ENCODE measurements around the gene NMS. TPM values are rescaled to one million over a fixed set of nuclear protein-coding genes. Genes with fewer than 3 reads are reported as not detected.

Gene NMS
- total and polyA plus RNA-seq, 2 of the 13 experiments (the other 11 are each of a cell fraction or from before 2014, with no cell fraction given) = not detected

DNA sequence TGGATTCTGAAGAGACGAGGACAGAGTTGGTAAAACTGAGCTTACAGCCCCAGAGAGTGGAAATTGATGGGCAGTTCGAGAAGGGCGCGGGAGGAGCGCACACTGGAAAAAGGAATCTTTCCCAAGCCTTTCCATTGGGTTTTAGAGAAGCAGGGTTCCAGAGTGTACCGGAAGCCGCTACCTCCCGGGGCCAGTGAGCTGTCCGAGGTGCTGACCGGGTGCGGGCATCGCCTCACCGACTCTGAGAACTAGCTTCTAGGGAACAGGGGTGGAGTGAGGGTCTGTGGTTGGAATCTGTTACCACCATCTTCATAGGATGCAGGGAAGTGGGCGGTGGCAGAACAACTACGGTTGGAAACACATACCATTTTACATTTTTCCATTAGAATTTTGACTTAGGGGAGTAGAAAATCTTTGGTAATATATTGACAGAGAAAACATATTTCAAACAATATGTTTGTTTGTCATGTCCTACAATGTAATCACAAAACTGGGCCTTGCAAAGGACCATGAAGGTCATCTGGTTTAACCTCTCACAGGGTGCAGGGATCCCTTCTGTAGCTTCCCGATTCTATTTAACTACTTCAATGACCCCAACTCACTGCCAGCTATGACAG, 724 bp downstream of the NMS start (continued):
- TF ChIP-seq ZNF230 (CRISPR knock-in tag; IDR thresholded peaks at IDR 0.05) = peak; percentile 66; the same call in 1 of the 2 replicates
- TF ChIP-seq EHMT2 (IDR thresholded peaks at IDR 0.05; ENCODE audit: borderline replicate concordance, low read depth, low read length) = peak; percentile 95
- TF ChIP-seq KLF9 (CRISPR knock-in tag; IDR thresholded peaks at IDR 0.05; ENCODE audit: low read depth) = no peak
- TF ChIP-seq YY1 (IDR thresholded peaks at IDR 0.05; ENCODE audit: insufficient read depth, insufficient replicate concordance, low read depth, low read length) = no peak
- 0 out of 2 replicates have a peak, but pooled peaks have one; percentile 46 for TF ChIP-seq KMT2B (CRISPR knock-in tag; IDR thresholded peaks at IDR 0.05)
- TF ChIP-seq, protein P1, sequence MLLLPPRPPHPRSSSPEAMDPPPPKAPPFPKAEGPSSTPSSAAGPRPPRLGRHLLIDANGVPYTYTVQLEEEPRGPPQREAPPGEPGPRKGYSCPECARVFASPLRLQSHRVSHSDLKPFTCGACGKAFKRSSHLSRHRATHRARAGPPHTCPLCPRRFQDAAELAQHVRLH (CRISPR knock-in tag; IDR thresholded peaks at IDR 0.05; ENCODE audit: borderline replicate concordance, low read depth) = peak; percentile 28; the same call in 1 of the 2 replicates
- no peak; the same call in 1 of the 2 replicates for TF ChIP-seq ZBTB20 (CRISPR knock-in tag; IDR thresholded peaks at IDR 0.05; ENCODE audit: borderline replicate concordance, low read depth)
- 0 out of 2 replicates have a peak, but pooled peaks have one; percentile 45 for TF ChIP-seq HOXD1 (CRISPR knock-in tag; IDR thresholded peaks at IDR 0.05)
- TF ChIP-seq, protein P2, sequence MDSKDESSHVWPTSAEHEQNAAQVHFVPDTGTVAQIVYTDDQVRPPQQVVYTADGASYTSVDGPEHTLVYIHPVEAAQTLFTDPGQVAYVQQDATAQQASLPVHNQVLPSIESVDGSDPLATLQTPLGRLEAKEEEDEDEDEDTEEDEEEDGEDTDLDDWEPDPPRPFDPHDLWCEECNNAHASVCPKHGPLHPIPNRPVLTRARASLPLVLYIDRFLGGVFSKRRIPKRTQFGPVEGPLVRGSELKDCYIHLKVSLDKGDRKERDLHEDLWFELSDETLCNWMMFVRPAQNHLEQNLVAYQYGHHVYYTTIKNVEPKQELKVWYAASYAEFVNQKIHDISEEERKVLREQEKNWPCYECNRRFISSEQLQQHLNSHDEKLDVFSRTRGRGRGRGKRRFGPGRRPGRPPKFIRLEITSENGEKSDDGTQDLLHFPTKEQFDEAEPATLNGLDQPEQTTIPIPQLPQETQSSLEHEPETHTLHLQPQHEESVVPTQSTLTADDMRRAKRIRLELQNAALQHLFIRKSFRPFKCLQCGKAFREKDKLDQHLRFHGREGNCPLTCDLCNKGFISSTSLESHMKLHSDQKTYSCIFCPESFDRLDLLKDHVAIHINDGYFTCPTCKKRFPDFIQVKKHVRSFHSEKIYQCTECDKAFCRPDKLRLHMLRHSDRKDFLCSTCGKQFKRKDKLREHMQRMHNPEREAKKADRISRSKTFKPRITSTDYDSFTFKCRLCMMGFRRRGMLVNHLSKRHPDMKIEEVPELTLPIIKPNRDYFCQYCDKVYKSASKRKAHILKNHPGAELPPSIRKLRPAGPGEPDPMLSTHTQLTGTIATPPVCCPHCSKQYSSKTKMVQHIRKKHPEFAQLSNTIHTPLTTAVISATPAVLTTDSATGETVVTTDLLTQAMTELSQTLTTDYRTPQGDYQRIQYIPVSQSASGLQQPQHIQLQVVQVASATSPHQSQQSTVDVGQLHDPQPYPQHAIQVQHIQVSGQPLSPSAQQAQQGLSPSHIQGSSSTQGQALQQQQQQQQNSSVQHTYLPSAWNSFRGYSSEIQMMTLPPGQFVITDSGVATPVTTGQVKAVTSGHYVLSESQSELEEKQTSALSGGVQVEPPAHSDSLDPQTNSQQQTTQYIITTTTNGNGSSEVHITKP (CRISPR knock-in tag; IDR thresholded peaks at IDR 0.05; ENCODE audit: low read depth) = no peak
- peak; percentile 56; the same call in 1 of the 2 replicates for TF ChIP-seq KDM5B (CRISPR knock-in tag; IDR thresholded peaks at IDR 0.05; ENCODE audit: borderline replicate concordance)
- TF ChIP-seq GTF3A (CRISPR knock-in tag; conservative IDR thresholded peaks at IDR 0.05) = no peak
- no peak for TF ChIP-seq FLYWCH1 (CRISPR knock-in tag; IDR thresholded peaks at IDR 0.05)
- TF ChIP-seq NFIB (CRISPR knock-in tag; IDR thresholded peaks at IDR 0.05; ENCODE audit: borderline replicate concordance) = no peak
- TF ChIP-seq, protein P3, sequence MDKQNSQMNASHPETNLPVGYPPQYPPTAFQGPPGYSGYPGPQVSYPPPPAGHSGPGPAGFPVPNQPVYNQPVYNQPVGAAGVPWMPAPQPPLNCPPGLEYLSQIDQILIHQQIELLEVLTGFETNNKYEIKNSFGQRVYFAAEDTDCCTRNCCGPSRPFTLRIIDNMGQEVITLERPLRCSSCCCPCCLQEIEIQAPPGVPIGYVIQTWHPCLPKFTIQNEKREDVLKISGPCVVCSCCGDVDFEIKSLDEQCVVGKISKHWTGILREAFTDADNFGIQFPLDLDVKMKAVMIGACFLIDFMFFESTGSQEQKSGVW (CRISPR knock-in tag; IDR thresholded peaks at IDR 0.05; ENCODE audit: borderline replicate concordance) = no peak
- no peak for TF ChIP-seq SMAD9 (CRISPR knock-in tag; IDR thresholded peaks at IDR 0.05)
- TF ChIP-seq ARNT2 (CRISPR knock-in tag; IDR thresholded peaks at IDR 0.05; ENCODE audit: low read depth) = 0 out of 2 replicates have a peak, but pooled peaks have one; percentile 53
- peak; percentile 62 for TF ChIP-seq ELF1 (CRISPR knock-in tag; IDR thresholded peaks at IDR 0.05)
- TF ChIP-seq, protein P4, sequence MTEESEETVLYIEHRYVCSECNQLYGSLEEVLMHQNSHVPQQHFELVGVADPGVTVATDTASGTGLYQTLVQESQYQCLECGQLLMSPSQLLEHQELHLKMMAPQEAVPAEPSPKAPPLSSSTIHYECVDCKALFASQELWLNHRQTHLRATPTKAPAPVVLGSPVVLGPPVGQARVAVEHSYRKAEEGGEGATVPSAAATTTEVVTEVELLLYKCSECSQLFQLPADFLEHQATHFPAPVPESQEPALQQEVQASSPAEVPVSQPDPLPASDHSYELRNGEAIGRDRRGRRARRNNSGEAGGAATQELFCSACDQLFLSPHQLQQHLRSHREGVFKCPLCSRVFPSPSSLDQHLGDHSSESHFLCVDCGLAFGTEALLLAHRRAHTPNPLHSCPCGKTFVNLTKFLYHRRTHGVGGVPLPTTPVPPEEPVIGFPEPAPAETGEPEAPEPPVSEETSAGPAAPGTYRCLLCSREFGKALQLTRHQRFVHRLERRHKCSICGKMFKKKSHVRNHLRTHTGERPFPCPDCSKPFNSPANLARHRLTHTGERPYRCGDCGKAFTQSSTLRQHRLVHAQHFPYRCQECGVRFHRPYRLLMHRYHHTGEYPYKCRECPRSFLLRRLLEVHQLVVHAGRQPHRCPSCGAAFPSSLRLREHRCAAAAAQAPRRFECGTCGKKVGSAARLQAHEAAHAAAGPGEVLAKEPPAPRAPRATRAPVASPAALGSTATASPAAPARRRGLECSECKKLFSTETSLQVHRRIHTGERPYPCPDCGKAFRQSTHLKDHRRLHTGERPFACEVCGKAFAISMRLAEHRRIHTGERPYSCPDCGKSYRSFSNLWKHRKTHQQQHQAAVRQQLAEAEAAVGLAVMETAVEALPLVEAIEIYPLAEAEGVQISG (CRISPR knock-in tag; IDR thresholded peaks at IDR 0.05) = peak; percentile 64
- TF ChIP-seq ZBTB42 (CRISPR knock-in tag; IDR thresholded peaks at IDR 0.05) = peak; percentile 79; the same call in 1 of the 2 replicates
- TF ChIP-seq ZNF703 (CRISPR knock-in tag; IDR thresholded peaks at IDR 0.05; ENCODE audit: borderline replicate concordance) = no peak
- no peak for TF ChIP-seq EEA1 (CRISPR knock-in tag; IDR thresholded peaks at IDR 0.05; ENCODE audit: borderline replicate concordance)
